Measurements from ENCODE around the gene ATP4A.

ATP4A gene

DNA sequence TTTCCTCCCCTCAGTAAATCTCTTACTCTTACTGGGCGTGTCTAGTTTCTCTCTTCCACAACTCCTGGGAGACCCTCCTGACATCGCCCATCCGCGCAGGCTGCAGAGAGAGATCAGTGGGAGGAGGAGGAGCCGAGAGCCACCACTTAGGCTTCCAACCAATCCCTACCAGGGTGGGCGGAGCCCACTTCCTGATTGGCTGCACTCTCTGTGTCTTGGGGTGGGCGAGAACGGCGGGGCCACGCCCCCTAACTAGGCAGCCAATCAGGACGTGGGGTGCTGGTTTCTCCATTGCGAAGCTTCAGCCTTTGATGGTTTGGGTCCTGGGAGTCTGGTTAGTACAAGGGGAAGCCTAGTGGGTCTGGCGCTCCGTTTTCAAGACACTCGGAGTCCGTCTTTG lies 22.4 kb upstream of the ATP4A start, which contains the start of gene PMIS2:
Gene PMIS2 (plus strand): TSS at position 326 of the 400 bp plus-strand sequence. CDS start 87 bp downstream, outside the sequence.
- H3K4me3 ChIP-seq (ENCODE audit: low read length): no peak within 1 kb of the TSS
- DNase-seq (ENCODE audit: low read depth): no peak
- TF ChIP-seq, protein P1, sequence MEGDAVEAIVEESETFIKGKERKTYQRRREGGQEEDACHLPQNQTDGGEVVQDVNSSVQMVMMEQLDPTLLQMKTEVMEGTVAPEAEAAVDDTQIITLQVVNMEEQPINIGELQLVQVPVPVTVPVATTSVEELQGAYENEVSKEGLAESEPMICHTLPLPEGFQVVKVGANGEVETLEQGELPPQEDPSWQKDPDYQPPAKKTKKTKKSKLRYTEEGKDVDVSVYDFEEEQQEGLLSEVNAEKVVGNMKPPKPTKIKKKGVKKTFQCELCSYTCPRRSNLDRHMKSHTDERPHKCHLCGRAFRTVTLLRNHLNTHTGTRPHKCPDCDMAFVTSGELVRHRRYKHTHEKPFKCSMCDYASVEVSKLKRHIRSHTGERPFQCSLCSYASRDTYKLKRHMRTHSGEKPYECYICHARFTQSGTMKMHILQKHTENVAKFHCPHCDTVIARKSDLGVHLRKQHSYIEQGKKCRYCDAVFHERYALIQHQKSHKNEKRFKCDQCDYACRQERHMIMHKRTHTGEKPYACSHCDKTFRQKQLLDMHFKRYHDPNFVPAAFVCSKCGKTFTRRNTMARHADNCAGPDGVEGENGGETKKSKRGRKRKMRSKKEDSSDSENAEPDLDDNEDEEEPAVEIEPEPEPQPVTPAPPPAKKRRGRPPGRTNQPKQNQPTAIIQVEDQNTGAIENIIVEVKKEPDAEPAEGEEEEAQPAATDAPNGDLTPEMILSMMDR (IDR thresholded peaks at IDR 0.05; ENCODE audit: insufficient read depth, low read depth, low read length, missing control alignments): no peak

DNA sequence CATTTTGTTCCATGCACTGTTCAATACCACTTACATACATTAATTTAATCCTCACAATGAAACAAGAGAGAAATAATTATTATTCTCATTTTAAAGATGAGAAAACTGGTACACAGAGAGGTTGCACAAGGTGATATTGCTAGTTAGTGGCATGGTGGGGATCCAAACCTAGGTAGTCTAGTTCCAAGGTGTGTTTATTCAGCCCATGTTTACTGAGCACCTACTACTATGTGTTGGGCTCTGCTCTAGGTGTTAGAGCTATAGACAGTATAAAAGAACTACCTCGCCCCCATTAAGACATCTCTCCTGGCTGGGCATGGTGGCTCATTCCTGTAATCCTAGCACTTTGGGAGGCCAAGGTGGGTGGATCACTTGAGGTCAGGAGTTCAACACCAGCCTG lies 19.3 kb upstream of the ATP4A start:
- TF ChIP-seq, protein P1 (IDR thresholded peaks at IDR 0.05; ENCODE audit: insufficient read depth, low read depth, low read length, missing control alignments): no peak
- no peak overlapping the region for H3K4me3 ChIP-seq (ENCODE audit: low read length)
- DNase-seq (ENCODE audit: low read depth): no peak

DNA sequence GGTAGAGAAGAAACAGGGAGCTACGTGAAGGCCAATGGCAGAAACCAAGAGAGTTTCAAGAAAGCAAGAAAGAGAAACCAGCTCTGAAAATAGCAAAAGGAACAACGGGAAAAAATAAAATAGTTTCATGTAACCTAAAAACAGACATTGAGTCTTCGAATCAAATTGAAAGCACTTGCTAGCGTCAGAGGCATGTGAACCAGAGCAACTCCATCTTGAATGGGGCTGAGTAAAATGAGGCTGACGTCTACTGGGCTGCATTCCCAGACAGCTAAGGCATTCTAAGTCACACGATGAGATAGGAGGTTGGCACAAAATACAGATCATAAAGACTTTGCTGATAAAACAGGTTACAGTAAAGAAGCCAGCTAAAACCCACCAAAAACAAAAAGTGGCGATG lies 15.2 kb upstream of the ATP4A start:
- no peak overlapping the region for H3K4me3 ChIP-seq (ENCODE audit: low read length)
- TF ChIP-seq, protein P1 (IDR thresholded peaks at IDR 0.05; ENCODE audit: insufficient read depth, low read depth, low read length, missing control alignments): no peak
- DNase-seq (ENCODE audit: low read depth): no peak

DNA sequence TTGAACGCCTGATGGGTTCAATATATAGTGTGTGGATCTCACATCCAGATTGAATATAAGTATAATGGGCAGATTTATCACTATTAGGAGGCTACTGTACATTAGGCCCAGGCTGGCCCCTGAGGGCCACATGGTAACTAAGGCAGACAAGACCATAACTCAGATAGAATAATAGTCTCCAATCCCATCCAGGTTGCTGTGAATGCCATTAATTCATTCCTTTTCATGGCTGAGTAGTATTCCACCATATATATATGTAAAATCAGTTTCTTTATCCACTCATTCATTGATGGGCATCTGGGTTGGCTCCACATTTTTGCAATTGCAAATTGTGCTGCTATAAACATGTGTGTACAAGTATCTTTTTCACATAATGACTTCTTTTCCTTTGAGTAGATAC lies 14.5 kb upstream of the ATP4A start:
- no peak overlapping the region for H3K4me3 ChIP-seq (ENCODE audit: low read length)
- no peak for DNase-seq (ENCODE audit: low read depth)
- TF ChIP-seq, protein P1 (IDR thresholded peaks at IDR 0.05; ENCODE audit: insufficient read depth, low read depth, low read length, missing control alignments): no peak

DNA sequence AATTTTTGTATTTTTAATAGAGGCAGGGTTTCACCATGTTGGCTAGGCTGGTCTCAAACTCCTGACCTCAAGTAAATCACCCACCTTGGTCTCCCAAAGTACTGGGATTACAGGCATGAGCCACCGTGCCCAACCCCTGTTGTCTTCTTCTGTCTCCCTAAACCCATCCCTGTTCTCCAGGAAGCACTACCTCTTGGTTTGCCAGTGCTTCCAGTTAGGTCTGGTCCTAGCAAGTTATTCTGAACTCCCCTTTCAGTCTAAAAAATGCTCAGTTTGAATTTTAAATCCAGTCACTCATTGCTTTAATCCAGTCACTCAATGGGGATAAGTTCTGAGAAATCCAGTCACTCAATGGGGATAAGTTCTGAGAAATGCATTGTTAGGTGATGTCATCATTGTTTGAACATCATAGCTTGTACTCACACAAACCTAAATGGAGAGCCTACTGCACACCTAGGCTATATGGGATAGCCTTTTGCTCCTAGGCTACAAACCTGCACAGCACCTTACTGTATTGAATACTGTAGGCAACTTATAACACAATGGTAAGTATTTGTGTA lies 8.0 kb upstream of the ATP4A start:
- TF ChIP-seq, protein P1 (IDR thresholded peaks at IDR 0.05; ENCODE audit: insufficient read depth, low read depth, low read length, missing control alignments): no peak
- no peak for DNase-seq (ENCODE audit: low read depth)
- H3K4me3 ChIP-seq (ENCODE audit: low read length): no peak overlapping the region

DNA sequence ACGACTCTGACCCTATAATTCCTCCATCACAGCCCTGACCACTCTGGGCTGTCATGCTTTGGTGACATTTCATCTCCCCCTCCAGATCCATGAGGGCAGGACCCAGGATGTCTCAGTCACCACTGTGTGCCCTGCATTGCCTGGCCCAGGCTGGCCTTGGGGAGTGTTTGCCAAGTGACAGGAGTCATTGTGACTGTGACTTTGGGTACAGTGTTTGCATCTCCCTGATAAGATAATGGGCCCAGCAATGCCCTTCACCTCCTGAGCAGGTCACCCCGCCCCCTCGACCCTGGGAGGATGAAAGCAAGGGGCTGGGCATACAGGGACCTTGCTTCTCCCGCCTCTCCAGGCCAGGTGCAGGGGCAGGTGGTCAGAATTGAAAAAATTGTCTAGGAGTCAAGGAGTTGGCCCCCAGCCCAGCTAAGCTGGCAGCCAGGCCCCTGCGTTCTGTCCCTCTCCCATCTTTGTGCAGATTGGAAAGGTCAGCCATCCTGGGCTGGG lies 5.9 kb upstream of the ATP4A start:
- H3K4me3 ChIP-seq (ENCODE audit: low read length): no peak overlapping the region
- TF ChIP-seq, protein P1 (IDR thresholded peaks at IDR 0.05; ENCODE audit: insufficient read depth, low read depth, low read length, missing control alignments): no peak
- no peak for DNase-seq (ENCODE audit: low read depth)

DNA sequence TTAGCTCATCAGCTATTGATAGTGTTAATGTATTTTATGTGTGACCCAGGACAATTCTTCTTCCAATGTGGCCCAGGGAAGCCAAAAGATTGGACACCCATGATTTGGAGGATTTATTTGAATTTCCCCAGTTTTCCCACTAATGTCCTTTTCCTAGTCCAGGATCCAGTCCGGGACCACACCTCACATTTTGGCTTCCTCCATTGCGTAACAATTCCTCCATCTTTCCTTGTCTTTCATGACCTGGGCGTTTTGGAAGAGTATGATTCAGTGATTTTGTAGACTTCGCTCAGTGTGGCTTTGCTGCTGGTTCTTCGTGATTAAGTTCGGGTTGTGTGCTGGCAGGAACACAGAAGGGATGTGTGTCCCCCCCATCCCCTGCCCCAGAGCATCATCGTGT lies 3.3 kb upstream of the ATP4A start:
- TF ChIP-seq, protein P1 (IDR thresholded peaks at IDR 0.05; ENCODE audit: insufficient read depth, low read depth, low read length, missing control alignments): no peak
- no peak for DNase-seq (ENCODE audit: low read depth)
- H3K4me3 ChIP-seq (ENCODE audit: low read length): no peak overlapping the region
